Measurements from ENCODE around the gene ZSCAN5B.
"Not testable (repeated sequence)": the region's sequence is repeated elsewhere in the genome, so short reads cannot be mapped to it uniquely, and the experiment has no call there.

GRCh38 chr19:56176310-56176709, 21.3 kb downstream of the ZSCAN5B start:
- TF ChIP-seq, protein P1, sequence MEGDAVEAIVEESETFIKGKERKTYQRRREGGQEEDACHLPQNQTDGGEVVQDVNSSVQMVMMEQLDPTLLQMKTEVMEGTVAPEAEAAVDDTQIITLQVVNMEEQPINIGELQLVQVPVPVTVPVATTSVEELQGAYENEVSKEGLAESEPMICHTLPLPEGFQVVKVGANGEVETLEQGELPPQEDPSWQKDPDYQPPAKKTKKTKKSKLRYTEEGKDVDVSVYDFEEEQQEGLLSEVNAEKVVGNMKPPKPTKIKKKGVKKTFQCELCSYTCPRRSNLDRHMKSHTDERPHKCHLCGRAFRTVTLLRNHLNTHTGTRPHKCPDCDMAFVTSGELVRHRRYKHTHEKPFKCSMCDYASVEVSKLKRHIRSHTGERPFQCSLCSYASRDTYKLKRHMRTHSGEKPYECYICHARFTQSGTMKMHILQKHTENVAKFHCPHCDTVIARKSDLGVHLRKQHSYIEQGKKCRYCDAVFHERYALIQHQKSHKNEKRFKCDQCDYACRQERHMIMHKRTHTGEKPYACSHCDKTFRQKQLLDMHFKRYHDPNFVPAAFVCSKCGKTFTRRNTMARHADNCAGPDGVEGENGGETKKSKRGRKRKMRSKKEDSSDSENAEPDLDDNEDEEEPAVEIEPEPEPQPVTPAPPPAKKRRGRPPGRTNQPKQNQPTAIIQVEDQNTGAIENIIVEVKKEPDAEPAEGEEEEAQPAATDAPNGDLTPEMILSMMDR (IDR thresholded peaks at IDR 0.05), result not testable (repeated sequence)
- not testable (repeated sequence) for TF ChIP-seq POLR2AphosphoS5 (IDR thresholded peaks at IDR 0.05)

Measured in esophagus muscularis mucosa (tissue), 3 donors.